HepG2 (cell line): ENCODE data around the gene PLAA. TPM values are rescaled to one million over a fixed set of nuclear protein-coding genes. Genes with fewer than 3 reads are reported as not detected.

Experiments used
- ATF3 ChIP-seq: sonication (generic); formaldehyde crosslinking; IDR thresholded peaks from 2 replicates; pipeline ENCODE4 v1.4.0; 2020; ENCODE audit warnings: missing genetic modification reagents
- DBP ChIP-seq: sonication (generic); formaldehyde crosslinking; IDR thresholded peaks from 2 replicates; pipeline ENCODE4 v1.4.0; 2020; ENCODE audit warnings: missing genetic modification reagents; ENCODE audit errors: not compliant biosample characterization
- ELK4 ChIP-seq: sonication (generic); formaldehyde crosslinking; IDR thresholded peaks from 2 replicates; pipeline ENCODE4 v1.9.0; 2021; ENCODE audit warnings: missing genetic modification reagents, borderline replicate concordance
- FOXO1 ChIP-seq: sonication (generic); formaldehyde crosslinking; IDR thresholded peaks from 2 replicates; pipeline ENCODE4 v1.4.0; 2020; ENCODE audit warnings: missing genetic modification reagents
- NFAT5 ChIP-seq: sonication (generic); formaldehyde crosslinking; IDR thresholded peaks from 2 replicates; pipeline ENCODE4 v1.4.0; 2020; ENCODE audit warnings: missing genetic modification reagents
- PLSCR1 ChIP-seq: sonication (generic); formaldehyde crosslinking; IDR thresholded peaks from 2 replicates; pipeline ENCODE4 v1.5.0; 2020; ENCODE audit warnings: missing genetic modification reagents, mild to moderate bottlenecking, borderline replicate concordance
- RNF219 ChIP-seq: sonication (generic); formaldehyde crosslinking; IDR thresholded peaks from 2 replicates; pipeline ENCODE4 v1.5.0; 2020; ENCODE audit warnings: mild to moderate bottlenecking, missing genetic modification reagents
- TBL1XR1 ChIP-seq: fragments of 150-350 bp; IDR thresholded peaks from 2 replicates; pipeline ENCODE4 v1.6.1; 2014; ENCODE audit warnings: borderline replicate concordance, low read length; ENCODE audit not compliant: partially characterized antibody
- TEF ChIP-seq: sonication (generic); formaldehyde crosslinking; IDR thresholded peaks from 2 replicates; pipeline ENCODE4 v1.5.0; 2020; ENCODE audit warnings: missing genetic modification reagents
- ZBTB26 ChIP-seq: IDR thresholded peaks from 2 replicates; pipeline ENCODE4 v1.6.1; 2016; ENCODE audit warnings: missing compliant biosample characterization, missing genetic modification reagents, borderline replicate concordance
- ZNF570 ChIP-seq: sonication (generic); formaldehyde crosslinking; IDR thresholded peaks from 2 replicates; pipeline ENCODE4 v1.4.0; 2020; ENCODE audit warnings: mild to moderate bottlenecking, missing genetic modification reagents, borderline replicate concordance
- ZNF788 ChIP-seq: sonication (generic); formaldehyde crosslinking; IDR thresholded peaks from 2 replicates; pipeline ENCODE4 v1.5.0; 2020; ENCODE audit warnings: mild to moderate bottlenecking, missing genetic modification reagents, borderline replicate concordance
- polyA plus RNA-seq, 8 experiments: library from polyadenylated mRNA; depleted of rRNA in 3 of 8; stranded (reverse) in 7 of 8; unstranded in 1 of 8; fragments of >200 nt; fragmentation: Illumina TruSeq in 4 of 8; extraction: Trizol in 4 of 8; gene quantifications; 2 replicates each; pipeline versions ENCODE4 v1.2.1 to v1.2.3, GENCODE V29; 2011 to 2016; ENCODE audit warnings: low read depth in 4 of 8, missing spikeins in 1 of 8, mixed read lengths in 1 of 8; ENCODE audit not compliant: insufficient read depth in 1 of 8
- total RNA-seq, 5 experiments: library from RNA; depleted of rRNA; stranded (reverse); fragments of >200 nt; fragmentation: Illumina TruSeq; extraction: Trizol; gene quantifications; 2 replicates each; pipeline ENCODE4 v1.2.3, GENCODE V29; 2016; ENCODE audit warnings: low read depth in 1 of 5

PLAA gene
- total and polyA plus RNA-seq, 2 of the 13 experiments (the other 11 are each of a cell fraction or from before 2014, with no cell fraction given), result 5.8 to 22.9 TPM

- TF ChIP-seq NFAT5 (CRISPR knock-in tag) (no peak), DBP (CRISPR knock-in tag) (peak; percentile 24), ELK4 (no peak), RNF219 (CRISPR knock-in tag) (no peak), ZNF570 (CRISPR knock-in tag) (no peak), TEF (CRISPR knock-in tag) (no peak), FOXO1 (CRISPR knock-in tag) (no peak; the same call in 1 of the 2 replicates), ZNF788 (peak; percentile 71; the same call in 1 of the 2 replicates), ATF3 (CRISPR knock-in tag) (no peak), PLSCR1 (CRISPR knock-in tag) (no peak), TBL1XR1 (no peak), ZBTB26 (CRISPR knock-in tag) (peak; percentile 77; the same call in 1 of the 2 replicates)
These were observed 9.1 kb upstream of the PLAA start, which contains the start of gene IFT74 (continued) for GRCh38 chr9:26955921-26956859.
